Activated T-helper 17 cell treated with anti-CD3 and anti-CD28 coated beads, Interleukin-2, amount 50 U/mL, for 72 hours (primary cell): ENCODE results near the gene RALBP1. TPM values are rescaled to one million over a fixed set of nuclear protein-coding genes. Genes with fewer than 3 reads are reported as not detected.
A peak's percentile ranks its signal among the peaks of the same experiment; 100 is the strongest.
"Not testable (repeated sequence)": the region's sequence is repeated elsewhere in the genome, so short reads cannot be mapped to it uniquely, and the experiment has no call there.

Experiments used
- ATAC-seq: fragments of 150-1000 bp; cut with Tn5 transposase; replicated peaks from 2 replicates; pipeline ENCODE4 v1.10.0; 2021; ENCODE audit warnings: mild to moderate bottlenecking, moderate library complexity
- H3K27ac Mint-ChIP-seq: one replicate; pipeline ENCODE4 v1.8.0; 2022; ENCODE audit warnings: mixed read lengths
- H3K27me3 Mint-ChIP-seq: one replicate; pipeline ENCODE4 v1.8.0; 2022; ENCODE audit warnings: mixed read lengths
- H3K36me3 Mint-ChIP-seq: one replicate; pipeline ENCODE4 v1.8.0; 2022; ENCODE audit warnings: low read depth, mild to moderate bottlenecking, mixed read lengths
- H3K4me1 Mint-ChIP-seq: one replicate; pipeline ENCODE4 v1.8.0; 2022; ENCODE audit warnings: mixed read lengths
- H3K4me3 Mint-ChIP-seq: one replicate; pipeline ENCODE4 v1.8.0; 2022; ENCODE audit warnings: mild to moderate bottlenecking, mixed read lengths
- H3K9me3 Mint-ChIP-seq: one replicate; pipeline ENCODE4 v1.8.0; 2022; ENCODE audit warnings: mixed read lengths
- total RNA-seq, 2 donors: library from RNA; stranded (reverse); gene quantifications; one replicate each; pipeline ENCODE4 v1.2.3, GENCODE V29; 2022

The RALBP1 gene
- total RNA-seq, result 10 to 100 TPM; 53.2 to 62.7 TPM

DNA sequence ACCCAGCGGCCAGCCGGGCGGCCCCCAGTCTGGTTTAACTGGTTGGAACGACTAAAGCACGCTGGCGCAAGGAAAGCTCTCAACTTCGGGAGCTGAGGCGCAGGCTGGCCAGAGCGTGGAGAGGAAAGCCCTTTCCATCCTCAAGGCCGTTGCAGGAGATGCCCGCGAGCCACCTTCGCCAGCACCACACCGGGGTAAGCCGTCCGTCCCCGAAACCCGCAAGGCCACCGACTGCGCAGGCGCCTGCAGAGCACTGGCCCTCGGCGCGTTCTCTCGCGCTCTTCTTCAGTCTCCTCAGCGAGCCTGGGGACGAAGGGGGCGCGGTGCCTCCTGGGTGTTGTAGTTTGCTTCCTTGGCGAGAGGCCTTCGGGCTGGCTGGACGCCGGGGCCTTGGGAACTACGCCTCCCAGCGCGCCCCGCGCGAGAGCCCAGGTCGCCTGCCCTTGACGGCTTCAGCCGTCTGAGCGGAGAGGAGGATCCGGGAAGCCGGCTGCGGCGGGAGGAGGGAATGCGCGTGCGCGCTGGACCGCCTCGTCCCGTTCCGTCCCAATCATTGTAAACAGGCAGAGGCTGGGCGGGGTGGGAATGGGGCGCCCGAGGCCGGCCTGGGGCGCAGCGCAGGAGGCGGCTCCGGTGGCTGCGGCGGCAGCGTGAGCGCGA lies at the start of gene RALBP1:
Gene RALBP1, plus strand, starts transcription at position 531 of the 660 bp plus-strand sequence. CDS start 37,533 bp downstream, outside the sequence.
- peak; percentile 97 for ATAC-seq
- H3K4me3 Mint-ChIP-seq, result peak within 1 kb of the TSS; percentile 89
- H3K9me3 Mint-ChIP-seq, result no peaks in the 10 kb centered on the region
- peak within 1 kb of the TSS; percentile 91 for H3K27ac Mint-ChIP-seq
- peaks cover 3% of the 10 kb centered on the region for H3K27me3 Mint-ChIP-seq
- peaks cover 29% of the 10 kb centered on the region for H3K36me3 Mint-ChIP-seq
- H3K4me1 Mint-ChIP-seq, result peaks cover 19% of the 10 kb centered on the region

DNA sequence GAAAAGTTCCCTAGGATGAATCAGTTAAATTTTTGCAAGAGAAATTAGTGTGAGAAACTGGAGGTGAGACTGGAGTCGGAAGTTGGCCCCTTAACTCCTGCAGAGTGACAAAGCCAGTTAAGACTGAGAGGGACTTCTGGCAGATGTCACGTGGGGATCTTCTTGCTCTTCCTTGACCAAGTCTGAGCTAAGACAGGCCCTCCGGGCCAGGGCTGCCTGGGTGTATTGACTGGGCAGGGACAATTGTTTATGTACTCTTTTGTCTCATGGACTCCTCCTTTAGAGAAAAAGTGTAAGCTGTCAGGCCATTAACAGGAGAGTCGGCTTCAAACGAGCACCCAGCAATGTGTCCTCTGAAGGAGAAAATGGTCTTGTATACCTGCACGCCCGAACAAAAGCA lies 48.6 kb upstream of the RALBP1 start:
- no peak for ATAC-seq
- Mint-ChIP-seq H3K9me3 (no peaks in the 10 kb centered on the region), H3K36me3 (no peaks in the 10 kb centered on the region), H3K27ac (no peak overlapping the region), H3K27me3 (peaks cover 5% of the 10 kb centered on the region), H3K4me3 (no peak overlapping the region), H3K4me1 (no peaks in the 10 kb centered on the region)

DNA sequence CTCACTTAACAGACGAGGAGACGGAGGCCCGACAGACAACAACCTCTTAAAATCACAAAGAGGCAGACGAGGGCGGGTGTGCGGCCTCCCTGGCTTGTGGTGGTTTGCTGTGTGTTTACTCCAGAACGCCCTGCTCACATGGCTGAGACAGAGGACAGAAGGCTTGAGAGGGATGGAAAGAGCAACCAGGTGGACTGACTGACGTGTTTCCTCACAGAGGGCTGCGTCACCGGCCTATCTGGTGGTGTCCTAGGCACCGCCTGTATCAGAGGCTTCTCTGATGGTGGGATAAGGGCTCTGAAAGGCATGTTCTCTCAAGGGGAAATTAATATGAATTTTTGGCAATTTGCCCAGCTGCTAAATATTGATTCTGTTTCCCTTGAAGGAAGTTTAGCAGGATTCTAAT lies 47.0 kb upstream of the RALBP1 start:
- Mint-ChIP-seq H3K36me3 (no peaks in the 10 kb centered on the region), H3K27ac (no peak overlapping the region), H3K27me3 (peaks cover 7% of the 10 kb centered on the region), H3K9me3 (no peaks in the 10 kb centered on the region), H3K4me3 (no peak overlapping the region), H3K4me1 (no peaks in the 10 kb centered on the region)
- ATAC-seq, result no peak

DNA sequence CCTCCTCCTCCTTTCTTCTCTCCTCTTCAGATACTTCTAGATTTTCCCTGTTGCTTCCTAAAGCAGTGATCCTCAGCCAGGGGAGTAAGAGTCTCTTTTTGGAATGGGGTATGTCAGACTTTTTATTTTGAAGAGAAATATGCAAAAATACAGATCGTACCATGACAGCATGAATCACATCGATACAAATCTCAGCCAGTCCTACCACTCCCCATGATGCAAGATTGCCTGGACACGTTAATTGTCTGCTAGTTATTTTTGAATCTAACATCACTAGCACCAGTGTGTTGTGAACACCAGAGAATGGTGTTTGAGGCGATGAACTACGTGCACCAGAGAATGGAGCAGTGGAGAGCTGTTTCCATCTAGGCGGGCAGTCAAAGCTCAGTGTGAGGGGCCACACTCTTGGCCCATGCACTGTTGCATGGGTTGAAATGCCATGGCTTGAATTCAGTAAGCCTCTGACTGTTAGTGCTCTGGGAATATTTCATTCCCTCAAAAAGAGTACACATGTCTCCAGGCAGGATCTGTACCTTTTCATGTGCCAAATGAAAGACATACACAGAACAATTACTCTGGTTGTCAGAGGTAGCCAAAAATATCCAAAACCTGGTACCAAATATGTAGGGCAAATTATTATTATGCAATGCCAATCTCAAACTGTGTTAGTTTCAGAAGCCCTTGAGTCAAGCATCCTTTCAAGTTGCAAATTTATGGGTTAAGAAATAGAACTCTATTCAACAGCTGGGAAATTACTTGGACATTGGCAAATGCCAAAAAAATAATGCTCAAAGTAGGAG lies 46.3 kb upstream of the RALBP1 start:
- Mint-ChIP-seq H3K9me3 (no peaks in the 10 kb centered on the region), H3K36me3 (no peaks in the 10 kb centered on the region), H3K27me3 (peaks cover 11% of the 10 kb centered on the region), H3K27ac (no peak overlapping the region), H3K4me1 (no peaks in the 10 kb centered on the region), H3K4me3 (no peak overlapping the region)
- no peak for ATAC-seq

DNA sequence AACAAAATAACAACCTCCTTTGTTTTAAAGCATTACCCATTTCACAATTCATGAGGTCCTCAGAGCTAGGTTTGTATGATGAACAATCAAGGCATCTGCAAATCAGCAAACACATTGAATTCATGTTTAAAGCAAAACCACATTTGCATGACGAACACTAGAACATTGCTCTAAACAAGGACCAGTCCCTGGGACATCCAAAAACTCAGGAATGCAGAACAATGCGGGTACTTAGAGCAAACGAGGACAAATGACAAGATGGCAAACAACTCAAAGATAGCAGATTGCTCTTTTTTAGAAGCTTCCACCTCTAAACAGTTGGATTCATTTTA lies 45.7 kb upstream of the RALBP1 start:
- Mint-ChIP-seq H3K9me3 (no peaks in the 10 kb centered on the region), H3K27ac (no peak overlapping the region), H3K4me3 (no peak overlapping the region), H3K27me3 (peaks cover 13% of the 10 kb centered on the region), H3K4me1 (no peaks in the 10 kb centered on the region), H3K36me3 (no peaks in the 10 kb centered on the region)
- no peak for ATAC-seq

DNA sequence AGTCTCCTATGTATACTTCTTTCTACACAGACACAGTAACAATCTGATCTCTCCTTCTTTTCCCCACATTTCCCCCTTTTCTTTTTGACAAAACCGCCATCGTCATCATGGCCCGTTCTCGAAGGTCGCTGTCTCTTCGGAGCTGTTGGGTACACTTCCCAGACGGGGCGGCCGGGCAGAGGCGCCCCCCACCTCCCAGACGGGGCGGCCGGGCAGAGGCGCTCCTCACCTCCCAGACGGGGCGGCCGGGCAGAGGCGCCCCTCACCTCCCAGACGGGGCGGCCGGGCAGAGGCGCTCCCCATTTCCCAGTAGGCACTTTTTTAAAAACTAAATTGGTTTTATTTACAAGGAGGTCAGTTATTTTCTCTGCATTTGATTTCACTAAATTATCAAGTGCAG lies 45.0 kb upstream of the RALBP1 start:
- H3K4me1 Mint-ChIP-seq, H3K36me3 Mint-ChIP-seq, H3K27ac Mint-ChIP-seq, ATAC-seq, H3K9me3 Mint-ChIP-seq, H3K4me3 Mint-ChIP-seq: not testable (repeated sequence)
- H3K27me3 Mint-ChIP-seq, result peaks cover 13% of the 10 kb centered on the region

DNA sequence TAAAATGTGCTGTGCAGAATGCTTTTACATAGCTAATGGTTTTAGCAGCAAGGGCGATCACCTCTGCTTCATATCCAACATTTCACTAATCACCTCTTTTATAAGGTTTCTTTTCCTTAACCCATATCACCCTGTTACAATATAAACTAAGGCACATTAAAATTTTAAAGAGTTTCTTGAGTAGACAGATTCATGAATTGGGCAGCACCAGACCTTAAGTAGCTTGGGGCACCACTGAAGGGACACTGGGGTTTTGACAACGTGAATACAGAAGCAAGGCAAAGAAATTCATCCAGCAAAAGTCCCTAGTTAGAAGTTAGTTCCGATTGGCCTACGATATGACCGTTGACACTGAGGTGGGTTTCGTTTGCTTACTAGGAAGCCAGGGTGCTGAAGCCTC lies 44.0 kb upstream of the RALBP1 start:
- Mint-ChIP-seq H3K9me3 (no peaks in the 10 kb centered on the region), H3K4me1 (no peaks in the 10 kb centered on the region), H3K27me3 (peaks cover 13% of the 10 kb centered on the region), H3K36me3 (no peaks in the 10 kb centered on the region), H3K4me3 (no peak overlapping the region), H3K27ac (no peak overlapping the region)
- no peak for ATAC-seq

DNA sequence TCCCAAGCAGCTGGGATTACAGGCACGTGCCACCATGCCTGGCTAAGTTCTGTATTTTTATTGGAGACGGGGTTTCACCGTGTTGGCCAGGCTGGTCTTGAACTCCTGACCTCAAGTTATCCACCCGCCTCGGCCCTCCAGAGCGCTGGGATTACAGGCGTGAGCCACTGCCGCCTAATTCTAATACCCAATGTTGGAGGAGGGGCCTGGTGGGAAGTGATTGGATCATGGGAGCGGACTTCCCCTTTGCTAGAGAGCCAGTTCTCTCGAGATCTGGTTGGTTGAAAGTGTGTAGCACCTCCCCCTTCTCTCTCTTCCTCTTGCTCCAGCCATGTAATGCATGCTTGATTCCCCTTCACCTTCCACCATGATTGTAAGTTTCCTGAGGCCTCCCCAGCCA lies 42.2 kb upstream of the RALBP1 start:
- peaks cover 13% of the 10 kb centered on the region for H3K27me3 Mint-ChIP-seq
- not testable (repeated sequence) for ATAC-seq, H3K4me3 Mint-ChIP-seq, H3K4me1 Mint-ChIP-seq, H3K36me3 Mint-ChIP-seq, H3K9me3 Mint-ChIP-seq, H3K27ac Mint-ChIP-seq

DNA sequence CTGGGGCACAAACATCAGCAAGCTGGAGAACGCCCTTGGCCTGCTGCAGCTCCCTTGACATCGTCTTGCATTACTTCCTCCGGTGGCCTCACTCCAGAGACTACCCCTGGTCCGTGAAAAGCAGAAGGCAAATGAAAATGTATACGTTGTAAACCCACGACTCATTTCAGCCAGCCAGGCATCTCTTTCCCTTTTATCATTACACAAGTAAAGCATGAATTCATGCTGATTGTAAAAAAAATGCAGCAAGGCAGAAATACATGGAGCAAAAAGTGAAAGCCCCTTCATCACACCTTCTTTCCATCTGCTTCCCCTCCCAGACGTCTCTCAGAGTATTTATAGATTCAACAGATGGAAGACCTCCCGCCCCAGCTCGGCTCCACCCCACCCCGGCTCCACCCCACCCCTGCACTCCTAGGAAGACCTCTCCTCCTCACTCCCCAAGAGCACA lies 41.6 kb upstream of the RALBP1 start:
- no peak for ATAC-seq
- H3K27me3 Mint-ChIP-seq, result peaks cover 13% of the 10 kb centered on the region
- no peaks in the 10 kb centered on the region for H3K36me3 Mint-ChIP-seq
- H3K9me3 Mint-ChIP-seq, result no peaks in the 10 kb centered on the region
- no peak overlapping the region for H3K4me3 Mint-ChIP-seq
- no peak overlapping the region for H3K27ac Mint-ChIP-seq
- H3K4me1 Mint-ChIP-seq, result no peaks in the 10 kb centered on the region

DNA sequence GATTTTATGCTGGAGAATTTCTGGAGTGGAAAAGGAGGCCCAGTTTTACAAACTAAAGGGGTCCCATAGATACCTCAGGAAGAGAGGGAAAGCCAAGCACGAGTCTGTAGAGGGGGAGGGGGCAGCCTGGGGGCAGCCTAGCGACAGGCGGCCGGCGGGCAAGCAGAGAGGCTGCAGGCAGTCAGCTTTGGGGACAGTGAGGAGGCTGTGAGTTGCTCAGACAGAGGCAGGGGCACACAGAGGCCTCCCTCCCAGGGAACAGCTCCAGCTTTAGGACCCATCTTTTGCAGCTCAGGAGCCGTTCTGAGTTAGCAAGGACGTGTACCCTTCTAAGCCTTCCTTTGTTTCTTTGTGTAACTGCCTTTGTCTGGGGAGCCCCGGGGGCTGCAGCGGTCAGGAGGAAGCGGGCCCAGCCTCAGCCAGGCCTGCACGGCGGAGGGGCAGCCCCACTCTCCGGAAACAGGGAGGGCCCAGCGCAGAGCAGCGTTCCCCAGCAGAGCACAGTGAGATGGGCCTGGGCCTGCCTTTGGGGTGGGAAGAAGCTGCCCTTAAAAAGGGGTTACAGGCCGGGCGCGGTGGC lies 41.1 kb upstream of the RALBP1 start:
- Mint-ChIP-seq H3K36me3 (no peaks in the 10 kb centered on the region), H3K4me3 (no peak overlapping the region), H3K27ac (no peak overlapping the region), H3K27me3 (peaks cover 13% of the 10 kb centered on the region), H3K9me3 (no peaks in the 10 kb centered on the region), H3K4me1 (no peaks in the 10 kb centered on the region)
- ATAC-seq, result no peak

DNA sequence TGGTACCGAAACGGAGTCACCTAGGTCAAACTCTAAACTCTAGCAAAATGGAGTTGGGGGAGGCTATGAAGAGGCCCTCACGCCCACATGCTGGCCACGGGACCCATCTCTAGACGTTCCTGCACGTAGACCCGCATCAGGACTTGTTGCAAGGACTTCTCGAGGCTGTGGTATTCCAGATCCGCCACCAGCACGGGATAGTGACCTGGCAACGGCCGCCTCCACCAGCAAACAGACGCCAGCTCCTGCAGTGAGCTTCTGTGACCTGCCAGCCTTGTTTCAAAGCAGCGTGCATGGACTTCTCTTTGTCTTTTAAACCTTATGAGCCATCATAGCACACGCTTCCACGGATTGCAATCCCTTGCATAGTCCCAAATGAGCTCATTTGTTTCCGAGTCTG lies 40.3 kb upstream of the RALBP1 start:
- Mint-ChIP-seq H3K27ac (no peak overlapping the region), H3K36me3 (no peaks in the 10 kb centered on the region)

DNA sequence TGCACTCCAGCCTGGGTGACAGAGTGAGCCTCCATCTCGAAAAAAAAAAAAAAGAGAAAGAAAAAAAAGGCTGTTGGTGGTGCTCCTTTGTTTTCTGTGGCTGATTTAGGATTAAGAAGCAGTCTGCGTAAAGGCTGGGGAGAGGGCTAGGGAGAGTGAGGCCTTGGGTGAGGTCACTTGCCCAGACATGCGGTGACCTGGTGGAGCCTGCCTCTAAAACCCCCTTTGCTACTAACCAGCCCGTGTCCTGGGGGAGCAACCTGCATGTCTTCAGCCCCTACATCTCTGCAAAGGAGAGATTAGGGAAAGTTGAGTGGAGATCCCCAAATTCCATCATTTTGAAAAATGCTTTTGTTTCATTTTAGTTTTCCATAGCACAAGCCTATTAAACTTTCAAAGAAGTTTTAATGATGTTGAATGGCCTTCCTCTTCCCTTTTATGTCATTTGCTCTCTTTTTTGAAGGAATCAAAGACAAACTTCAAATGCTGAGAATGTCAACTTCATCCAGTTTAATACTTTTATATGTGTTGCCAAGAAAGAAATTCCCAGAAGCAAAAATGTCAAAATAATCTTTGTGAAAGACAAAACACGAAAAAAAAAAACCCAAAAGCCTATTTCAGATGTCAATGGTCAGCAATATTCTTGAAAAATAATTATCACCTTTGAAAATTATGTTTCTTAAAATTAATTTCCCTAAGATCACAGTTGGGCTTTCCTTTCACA lies 38.9 kb upstream of the RALBP1 start:
- no peak overlapping the region for H3K27ac Mint-ChIP-seq
- no peaks in the 10 kb centered on the region for H3K36me3 Mint-ChIP-seq
- H3K4me1 Mint-ChIP-seq, result no peaks in the 10 kb centered on the region
- H3K4me3 Mint-ChIP-seq, result no peak overlapping the region
- peaks cover 8% of the 10 kb centered on the region for H3K27me3 Mint-ChIP-seq
- no peak for ATAC-seq
- no peaks in the 10 kb centered on the region for H3K9me3 Mint-ChIP-seq

More for the DNA sequence above, 40.3 kb upstream of the RALBP1 start:
- Mint-ChIP-seq H3K27me3 (peaks cover 13% of the 10 kb centered on the region), H3K4me3 (no peak overlapping the region), H3K9me3 (no peaks in the 10 kb centered on the region), H3K4me1 (no peaks in the 10 kb centered on the region)
- ATAC-seq, result no peak

DNA sequence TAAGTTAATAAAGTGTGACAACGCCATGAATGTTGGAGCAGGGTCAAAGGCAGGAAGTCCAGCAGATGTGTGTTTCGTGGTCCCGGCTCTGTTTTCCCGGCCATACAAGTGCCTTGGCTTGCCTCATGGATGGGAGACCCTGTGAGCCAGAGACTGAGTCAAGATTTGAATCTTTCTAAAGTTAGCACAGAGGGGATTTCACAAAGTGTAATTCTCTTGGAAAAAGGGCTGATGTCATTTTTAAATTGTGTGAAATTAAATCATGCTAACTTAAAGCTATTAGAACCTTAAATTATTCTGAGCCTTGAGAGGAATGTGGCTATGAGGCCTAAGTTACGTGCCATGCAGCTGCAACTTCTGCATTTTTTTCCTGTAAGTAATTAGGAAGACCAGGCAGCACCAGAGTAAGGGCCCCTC lies 38.3 kb upstream of the RALBP1 start:
- Mint-ChIP-seq H3K36me3 (no peaks in the 10 kb centered on the region), H3K4me3 (no peak overlapping the region), H3K9me3 (no peaks in the 10 kb centered on the region), H3K4me1 (no peaks in the 10 kb centered on the region), H3K27ac (no peak overlapping the region), H3K27me3 (peaks cover 8% of the 10 kb centered on the region)
- ATAC-seq, result no peak

DNA sequence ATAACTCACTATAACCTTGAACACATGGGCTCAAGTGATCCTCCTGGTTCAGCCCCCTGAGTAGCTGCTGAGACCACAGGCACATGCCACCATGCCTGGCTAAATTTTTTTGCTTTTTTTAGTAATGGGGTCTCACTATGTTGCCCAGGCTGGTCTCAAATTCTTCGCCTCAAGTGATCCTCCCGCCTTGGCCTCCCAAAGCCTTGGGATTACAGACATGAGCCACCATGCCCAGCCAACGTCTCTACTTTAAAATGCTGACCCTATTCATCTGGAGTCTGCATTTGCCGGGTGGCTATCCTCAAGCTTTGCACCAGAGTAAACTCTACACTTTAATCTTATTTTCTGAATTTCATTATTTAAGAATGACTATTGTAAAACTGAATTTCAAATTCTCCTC lies 37.6 kb upstream of the RALBP1 start:
- no peak overlapping the region for H3K27ac Mint-ChIP-seq
- no peak for ATAC-seq
- no peaks in the 10 kb centered on the region for H3K36me3 Mint-ChIP-seq
- H3K4me1 Mint-ChIP-seq, result no peaks in the 10 kb centered on the region
- peaks cover 8% of the 10 kb centered on the region for H3K27me3 Mint-ChIP-seq
- H3K9me3 Mint-ChIP-seq, result no peaks in the 10 kb centered on the region
- H3K4me3 Mint-ChIP-seq, result no peak overlapping the region
